ENCODE results near the gene CBX5. TPM values are rescaled to one million over a fixed set of nuclear protein-coding genes. Genes with fewer than 3 reads are reported as not detected.

Gene CBX5
- total RNA-seq, 1 donor from 2014 or later = 111 TPM

Other genes with a start within 250 kb of the CBX5 start
- not detected in 2 replicates for gene HOXC5, start 247.1 kb downstream of the CBX5 start, total RNA-seq
- gene HOXC4, start 226.3 kb downstream of the CBX5 start, total RNA-seq = not detected in 2 replicates
- gene SMUG1, start 91.1 kb downstream of the CBX5 start, total RNA-seq = 22.4 and 23.8 TPM in 2 replicates
- 484 and 612 TPM in 2 replicates for gene HNRNPA1, start 604 bp upstream of the CBX5 start, total RNA-seq
- 0.29 and 0.41 TPM in 2 replicates for gene NFE2, start 20.9 kb upstream of the CBX5 start, total RNA-seq
- 134 and 136 TPM in 2 replicates for gene COPZ1, start 45.0 kb upstream of the CBX5 start, total RNA-seq
- not detected in 2 replicates for gene GPR84, start 84.4 kb upstream of the CBX5 start, total RNA-seq
- gene ZNF385A, start 104.6 kb upstream of the CBX5 start, total RNA-seq = 23.0 and 24.4 TPM in 2 replicates
- gene ITGA5, start 139.1 kb upstream of the CBX5 start, total RNA-seq = 317 and 382 TPM in 2 replicates
- gene GTSF1, start 193.5 kb upstream of the CBX5 start, total RNA-seq = not detected in 2 replicates
- gene NCKAP1L, start 217.6 kb upstream of the CBX5 start, total RNA-seq = 0.16 TPM in 1 of 2 replicates, not detected in the other

Data from astrocyte (in vitro differentiated cells and primary cell).